WTC11 (cell line): ENCODE data around the gene ZNF91. TPM values are rescaled to one million over a fixed set of nuclear protein-coding genes. Genes with fewer than 3 reads are reported as not detected.

Experiments used
- ATAC-seq: fragments of 200-7000 bp; cut with Tn5 transposase; 2 replicates; pipeline ENCODE4 v1.10.0; 2021; ENCODE audit warnings: mild to moderate bottlenecking, moderate library complexity
- CTCF ChIA-PET: fragments of 300-600 bp; sonication (Branson Sonifier 250); formaldehyde crosslinking; loops from one replicate; lab custom pipeline; 2021; ENCODE audit warnings: antibody characterized with exemption; lab: Charles Lee
- POLR2A ChIA-PET: fragments of 350-600 bp; sonication (Branson Sonifier 250); formaldehyde crosslinking; loops from one replicate; lab custom pipeline; 2021; ENCODE audit warnings: antibody characterized with exemption; lab: Charles Lee
- DNase-seq: peaks from one replicate; pipeline ENCODE4 v3.0.0; 2021; ENCODE audit warnings: low spot score
- H3K27ac Mint-ChIP-seq: 2 replicates; pipeline ENCODE4 v1.8.0; 2021; ENCODE audit warnings: mixed read lengths
- H3K27me3 Mint-ChIP-seq: 2 replicates; pipeline ENCODE4 v1.8.0; 2021; ENCODE audit warnings: low read depth, mild to moderate bottlenecking, moderate library complexity, mixed read lengths
- H3K36me3 Mint-ChIP-seq: 2 replicates; pipeline ENCODE4 v1.8.0; 2021; ENCODE audit warnings: mixed read lengths
- H3K4me1 Mint-ChIP-seq: 2 replicates; pipeline ENCODE4 v1.8.0; 2022; ENCODE audit warnings: mixed read lengths
- H3K4me3 Mint-ChIP-seq: 2 replicates; pipeline ENCODE4 v1.8.0; 2021; ENCODE audit warnings: mild to moderate bottlenecking, moderate library complexity, mixed read lengths
- H3K9me3 Mint-ChIP-seq: 2 replicates; pipeline ENCODE4 v1.8.0; 2021; ENCODE audit warnings: mixed read lengths
- ETV6 ChIP-seq: sonication (generic); formaldehyde crosslinking; IDR thresholded peaks from 2 replicates; pipeline ENCODE4 v1.8.1; 2022; ENCODE audit warnings: mild to moderate bottlenecking, missing genetic modification reagents
- GABPB1 ChIP-seq: sonication (generic); formaldehyde crosslinking; IDR thresholded peaks from 2 replicates; pipeline ENCODE4 v1.8.1; 2023; ENCODE audit warnings: mild to moderate bottlenecking, missing genetic modification reagents
- GRHL2 ChIP-seq: fragments of 250-450 bp; sonication (Bioruptor Pico); IDR thresholded peaks from 2 replicates; pipeline ENCODE4 v1.8.0; 2022; ENCODE audit warnings: mild to moderate bottlenecking, moderate library complexity; ENCODE audit not compliant: insufficient replicate concordance, severe bottlenecking
- MXD4 ChIP-seq: fragments of 250-450 bp; sonication (Bioruptor Pico); IDR thresholded peaks from 2 replicates; pipeline ENCODE4 v1.8.0; 2021; ENCODE audit warnings: mild to moderate bottlenecking, moderate library complexity, borderline replicate concordance
- PRRX2 ChIP-seq: fragments of 250-450 bp; sonication (Bioruptor Pico); IDR thresholded peaks from 2 replicates; pipeline ENCODE4 v1.8.0; 2021; ENCODE audit warnings: mild to moderate bottlenecking
- SP1 ChIP-seq: sonication (generic); formaldehyde crosslinking; conservative IDR thresholded peaks from 2 replicates; pipeline ENCODE4 v1.8.1; 2022; ENCODE audit warnings: missing genetic modification reagents
- ZNF232 ChIP-seq: sonication (generic); formaldehyde crosslinking; IDR thresholded peaks from 2 replicates; pipeline ENCODE4 v1.8.0; 2022; ENCODE audit warnings: mild to moderate bottlenecking, missing genetic modification reagents
- ZNF281 ChIP-seq: sonication (generic); formaldehyde crosslinking; IDR thresholded peaks from 2 replicates; pipeline ENCODE4 v1.8.0; 2023; ENCODE audit warnings: mild to moderate bottlenecking, missing genetic modification reagents
- ZNF423 ChIP-seq: fragments of 250-450 bp; sonication (Bioruptor Pico); IDR thresholded peaks from 2 replicates; pipeline ENCODE4 v2.1.2; 2022; ENCODE audit warnings: mild to moderate bottlenecking, moderate library complexity
- total RNA-seq: library from RNA; stranded (reverse); gene quantifications from 3 replicates; pipeline ENCODE4 v1.2.3, GENCODE V29; 2021
- TF ChIP-seq, protein P1 (sequence below): fragments of 250-450 bp; sonication (Bioruptor Pico); IDR thresholded peaks from 2 replicates; pipeline ENCODE4 v1.9.0; 2021; ENCODE audit warnings: mild to moderate bottlenecking, borderline replicate concordance
- TF ChIP-seq, protein P2 (sequence below): sonication (generic); formaldehyde crosslinking; conservative IDR thresholded peaks from 2 replicates; pipeline ENCODE4 v1.8.1; 2022; ENCODE audit warnings: mild to moderate bottlenecking, missing genetic modification reagents
- TF ChIP-seq, protein P3 (sequence below): sonication (generic); formaldehyde crosslinking; IDR thresholded peaks from 2 replicates; pipeline ENCODE4 v1.8.1; 2023; ENCODE audit warnings: mild to moderate bottlenecking, missing genetic modification reagents

ZNF91 gene
- total RNA-seq, 1 experiment from 2014 or later: 40.3 TPM

DNA sequence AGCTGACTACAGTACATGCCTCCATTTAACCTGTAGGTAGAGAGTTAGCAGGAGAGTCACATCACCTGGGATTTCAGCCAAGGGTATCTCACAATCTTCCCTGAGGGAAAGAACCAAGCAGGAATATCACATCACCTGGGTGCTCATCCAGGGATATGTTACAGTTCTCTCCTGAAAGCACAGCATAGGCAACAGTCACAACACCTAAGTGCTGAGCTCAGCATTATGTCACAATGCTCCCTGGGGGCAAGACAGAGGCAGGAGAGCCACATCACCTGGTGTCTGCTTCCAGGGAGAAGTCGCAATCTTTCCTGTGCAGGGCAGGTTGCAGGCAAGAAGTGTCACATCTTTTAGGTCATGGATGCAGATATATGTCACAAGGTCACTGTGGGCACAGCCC lies 9.4 kb upstream of the ZNF91 start:
- no peaks in the 10 kb centered on the region; the same call in 1 of the 2 replicates for H3K4me1 Mint-ChIP-seq
- POLR2A ChIA-PET: no interaction called here
- H3K27ac Mint-ChIP-seq: no peak overlapping the region
- H3K9me3 Mint-ChIP-seq: no peaks in the 10 kb centered on the region
- no peak overlapping the region for H3K4me3 Mint-ChIP-seq
- no peak for DNase-seq
- CTCF ChIA-PET: interaction anchor here (1.1 kb wide), 1 partner anchor 11 kb away, joined by 3 read pairs; no protein-coding TSS in a partner anchor
- no peak for ATAC-seq
- no peaks in the 10 kb centered on the region for H3K27me3 Mint-ChIP-seq
- TF ChIP-seq, protein P1, sequence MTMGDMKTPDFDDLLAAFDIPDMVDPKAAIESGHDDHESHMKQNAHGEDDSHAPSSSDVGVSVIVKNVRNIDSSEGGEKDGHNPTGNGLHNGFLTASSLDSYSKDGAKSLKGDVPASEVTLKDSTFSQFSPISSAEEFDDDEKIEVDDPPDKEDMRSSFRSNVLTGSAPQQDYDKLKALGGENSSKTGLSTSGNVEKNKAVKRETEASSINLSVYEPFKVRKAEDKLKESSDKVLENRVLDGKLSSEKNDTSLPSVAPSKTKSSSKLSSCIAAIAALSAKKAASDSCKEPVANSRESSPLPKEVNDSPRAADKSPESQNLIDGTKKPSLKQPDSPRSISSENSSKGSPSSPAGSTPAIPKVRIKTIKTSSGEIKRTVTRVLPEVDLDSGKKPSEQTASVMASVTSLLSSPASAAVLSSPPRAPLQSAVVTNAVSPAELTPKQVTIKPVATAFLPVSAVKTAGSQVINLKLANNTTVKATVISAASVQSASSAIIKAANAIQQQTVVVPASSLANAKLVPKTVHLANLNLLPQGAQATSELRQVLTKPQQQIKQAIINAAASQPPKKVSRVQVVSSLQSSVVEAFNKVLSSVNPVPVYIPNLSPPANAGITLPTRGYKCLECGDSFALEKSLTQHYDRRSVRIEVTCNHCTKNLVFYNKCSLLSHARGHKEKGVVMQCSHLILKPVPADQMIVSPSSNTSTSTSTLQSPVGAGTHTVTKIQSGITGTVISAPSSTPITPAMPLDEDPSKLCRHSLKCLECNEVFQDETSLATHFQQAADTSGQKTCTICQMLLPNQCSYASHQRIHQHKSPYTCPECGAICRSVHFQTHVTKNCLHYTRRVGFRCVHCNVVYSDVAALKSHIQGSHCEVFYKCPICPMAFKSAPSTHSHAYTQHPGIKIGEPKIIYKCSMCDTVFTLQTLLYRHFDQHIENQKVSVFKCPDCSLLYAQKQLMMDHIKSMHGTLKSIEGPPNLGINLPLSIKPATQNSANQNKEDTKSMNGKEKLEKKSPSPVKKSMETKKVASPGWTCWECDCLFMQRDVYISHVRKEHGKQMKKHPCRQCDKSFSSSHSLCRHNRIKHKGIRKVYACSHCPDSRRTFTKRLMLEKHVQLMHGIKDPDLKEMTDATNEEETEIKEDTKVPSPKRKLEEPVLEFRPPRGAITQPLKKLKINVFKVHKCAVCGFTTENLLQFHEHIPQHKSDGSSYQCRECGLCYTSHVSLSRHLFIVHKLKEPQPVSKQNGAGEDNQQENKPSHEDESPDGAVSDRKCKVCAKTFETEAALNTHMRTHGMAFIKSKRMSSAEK (CRISPR knock-in tag): no peak
- TF ChIP-seq GRHL2 (CRISPR knock-in tag) (no peak), ZNF281 (CRISPR knock-in tag) (no peak), SP1 (CRISPR knock-in tag) (no peak), MXD4 (no peak), ETV6 (CRISPR knock-in tag) (no peak)
- TF ChIP-seq, protein P2, sequence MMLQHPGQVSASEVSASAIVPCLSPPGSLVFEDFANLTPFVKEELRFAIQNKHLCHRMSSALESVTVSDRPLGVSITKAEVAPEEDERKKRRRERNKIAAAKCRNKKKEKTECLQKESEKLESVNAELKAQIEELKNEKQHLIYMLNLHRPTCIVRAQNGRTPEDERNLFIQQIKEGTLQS (CRISPR knock-in tag): no peak
- H3K36me3 Mint-ChIP-seq: peaks cover 63% of the 10 kb centered on the region

DNA sequence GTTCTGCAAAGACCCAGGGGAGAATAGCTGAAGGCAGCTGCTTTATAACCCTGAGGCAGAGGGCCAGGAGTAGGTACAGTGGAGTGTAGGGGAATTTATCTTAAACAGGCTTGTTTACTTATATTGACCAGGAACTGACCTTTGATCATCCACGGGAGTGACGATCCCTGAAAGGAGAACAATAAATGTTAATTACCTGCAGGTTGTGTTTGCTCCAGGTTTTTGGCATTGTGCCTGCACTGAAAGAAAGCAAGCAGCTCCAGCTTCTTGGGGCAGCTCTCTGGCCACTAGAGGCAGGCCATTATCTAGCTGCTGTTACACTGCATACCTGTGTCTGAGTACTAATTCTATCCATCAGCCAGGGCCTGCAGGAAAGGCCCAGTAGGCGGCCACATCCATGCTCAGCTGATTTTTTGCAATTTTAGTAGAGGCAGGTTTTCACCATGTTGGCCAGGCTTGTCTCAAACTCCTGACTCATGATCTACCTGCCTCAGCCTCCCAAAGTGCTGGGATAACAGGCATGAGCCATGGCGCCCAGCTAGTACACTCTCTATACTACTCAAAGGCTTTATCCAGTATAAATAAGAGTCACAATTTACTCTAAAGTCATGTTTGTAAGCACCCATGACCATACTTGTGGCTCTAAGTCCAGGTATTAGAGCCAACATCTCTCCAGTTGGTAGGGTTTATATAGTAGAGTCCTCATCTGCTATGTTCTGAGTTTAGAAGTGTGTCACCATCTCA lies 8.5 kb upstream of the ZNF91 start:
- no peak for DNase-seq
- Mint-ChIP-seq H3K9me3 (no peaks in the 10 kb centered on the region), H3K4me3 (no peak overlapping the region), H3K36me3 (peaks cover 72% of the 10 kb centered on the region), H3K27ac (no peak overlapping the region), H3K4me1 (no peaks in the 10 kb centered on the region), H3K27me3 (no peaks in the 10 kb centered on the region)
- TF ChIP-seq ETV6 (CRISPR knock-in tag) (no peak), GABPB1 (CRISPR knock-in tag) (0 out of 2 replicates have a peak, but pooled peaks have one; percentile 15), PRRX2 (CRISPR knock-in tag) (no peak)
- TF ChIP-seq, protein P3, sequence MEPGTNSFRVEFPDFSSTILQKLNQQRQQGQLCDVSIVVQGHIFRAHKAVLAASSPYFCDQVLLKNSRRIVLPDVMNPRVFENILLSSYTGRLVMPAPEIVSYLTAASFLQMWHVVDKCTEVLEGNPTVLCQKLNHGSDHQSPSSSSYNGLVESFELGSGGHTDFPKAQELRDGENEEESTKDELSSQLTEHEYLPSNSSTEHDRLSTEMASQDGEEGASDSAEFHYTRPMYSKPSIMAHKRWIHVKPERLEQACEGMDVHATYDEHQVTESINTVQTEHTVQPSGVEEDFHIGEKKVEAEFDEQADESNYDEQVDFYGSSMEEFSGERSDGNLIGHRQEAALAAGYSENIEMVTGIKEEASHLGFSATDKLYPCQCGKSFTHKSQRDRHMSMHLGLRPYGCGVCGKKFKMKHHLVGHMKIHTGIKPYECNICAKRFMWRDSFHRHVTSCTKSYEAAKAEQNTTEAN (CRISPR knock-in tag): no peak
- ATAC-seq: peak; percentile 86
- ChIA-PET CTCF (interaction anchor here (0.8 to 1.6 kb wide), 5 partner anchors 9 to 684 kb away, joined by 3 to 6 read pairs (median 5); partner anchors contain the start of genes ZNF254 and ZNF91), POLR2A (no interaction called here)

GRCh38 chr19:23403052-23403451 lies 7.8 kb upstream of the ZNF91 start:
- CTCF ChIA-PET: interaction anchor here (0.8 to 1.6 kb wide), 5 partner anchors 8 to 684 kb away, joined by 3 to 6 read pairs (median 5); partner anchors contain the start of genes ZNF254 and ZNF91
- H3K4me1 Mint-ChIP-seq: no peaks in the 10 kb centered on the region
- no peaks in the 10 kb centered on the region for H3K27me3 Mint-ChIP-seq
- TF ChIP-seq ZNF232 (CRISPR knock-in tag) (no peak), ZNF423 (CRISPR knock-in tag) (no peak)
- peaks cover 74% of the 10 kb centered on the region for H3K36me3 Mint-ChIP-seq
- no peak for DNase-seq
- POLR2A ChIA-PET: no interaction called here
- no peak overlapping the region for H3K4me3 Mint-ChIP-seq
- ATAC-seq: no peak
- no peaks in the 10 kb centered on the region for H3K9me3 Mint-ChIP-seq
- no peak overlapping the region for H3K27ac Mint-ChIP-seq
